ENCODE measurements around the gene SPATA2L.

- TF ChIP-seq POLR2A (IDR thresholded peaks at IDR 0.05) = no peak
- TF ChIP-seq, protein P1, sequence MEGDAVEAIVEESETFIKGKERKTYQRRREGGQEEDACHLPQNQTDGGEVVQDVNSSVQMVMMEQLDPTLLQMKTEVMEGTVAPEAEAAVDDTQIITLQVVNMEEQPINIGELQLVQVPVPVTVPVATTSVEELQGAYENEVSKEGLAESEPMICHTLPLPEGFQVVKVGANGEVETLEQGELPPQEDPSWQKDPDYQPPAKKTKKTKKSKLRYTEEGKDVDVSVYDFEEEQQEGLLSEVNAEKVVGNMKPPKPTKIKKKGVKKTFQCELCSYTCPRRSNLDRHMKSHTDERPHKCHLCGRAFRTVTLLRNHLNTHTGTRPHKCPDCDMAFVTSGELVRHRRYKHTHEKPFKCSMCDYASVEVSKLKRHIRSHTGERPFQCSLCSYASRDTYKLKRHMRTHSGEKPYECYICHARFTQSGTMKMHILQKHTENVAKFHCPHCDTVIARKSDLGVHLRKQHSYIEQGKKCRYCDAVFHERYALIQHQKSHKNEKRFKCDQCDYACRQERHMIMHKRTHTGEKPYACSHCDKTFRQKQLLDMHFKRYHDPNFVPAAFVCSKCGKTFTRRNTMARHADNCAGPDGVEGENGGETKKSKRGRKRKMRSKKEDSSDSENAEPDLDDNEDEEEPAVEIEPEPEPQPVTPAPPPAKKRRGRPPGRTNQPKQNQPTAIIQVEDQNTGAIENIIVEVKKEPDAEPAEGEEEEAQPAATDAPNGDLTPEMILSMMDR (IDR thresholded peaks at IDR 0.05) = no peak
Measured at GRCh38 chr16:89705006-89705405, 3.5 kb upstream of the SPATA2L start.

Data from vagina (tissue), 2 donors.